T-cell (primary cell): ENCODE results near the gene IGFBP4. TPM values are rescaled to one million over a fixed set of nuclear protein-coding genes. Genes with fewer than 3 reads are reported as not detected.

Experiments used
- ATAC-seq, 4 experiments: fragments of 200-7000 bp in 3 of 4; fragments of 150-1000 bp in 1 of 4; cut with Tn5 transposase; replicated peaks in 1 of 4; 1 replicate in 3 of 4; 2 replicates in 1 of 4; pipeline ENCODE4 v1.10.0; 2021; ENCODE audit warnings: moderate library complexity in 3 of 4, mild to moderate bottlenecking in 2 of 4, moderate number of reproducible peaks in 1 of 4
- CTCF ChIA-PET, 2 donors: fragments of 300-600 bp; sonication (Branson Sonifier 250); formaldehyde crosslinking; loops; one replicate each; lab custom pipeline; 2022; ENCODE audit warnings: antibody characterized with exemption in 2 of 2; lab: Charles Lee
- POLR2A ChIA-PET, 2 donors: fragments of 300-600 bp; sonication (Branson Sonifier 250); formaldehyde crosslinking; loops; one replicate each; lab custom pipeline; 2022; ENCODE audit warnings: antibody characterized with exemption in 2 of 2; lab: Charles Lee
- DNase-seq, 35 experiments: peaks; one replicate each; pipeline versions ENCODE4 v3.0.0 to v3.0.0-alpha.2; 2013 to 2023
- H3K27ac ChIP-seq: one replicate; pipeline ENCODE4 v1.5.1; 2013; ENCODE audit warnings: low read length
- H3K27me3 ChIP-seq, 2 experiments: replicated peaks in 1 of 2; 1 replicate in 1 of 2; 2 replicates in 1 of 2; pipeline versions ENCODE4 v1.6.1 to v1.7.0; 2013; ENCODE audit warnings: low read length in 1 of 2, mixed read lengths in 1 of 2; ENCODE audit not compliant: control insufficient read depth in 2 of 2, insufficient read depth in 2 of 2; ENCODE audit errors: extremely low read depth in 1 of 2
- H3K36me3 ChIP-seq, 2 donors: 1 replicate in 1 of 2; 2 replicates in 1 of 2; pipeline versions ENCODE4 v1.6.1 to v1.7.0; 2013; ENCODE audit warnings: low read length in 1 of 2; ENCODE audit not compliant: control insufficient read depth in 2 of 2, insufficient read depth in 1 of 2; ENCODE audit errors: extremely low read depth in 1 of 2
- H3K4me1 ChIP-seq, 2 experiments: 1 replicate in 1 of 2; 2 replicates in 1 of 2; pipeline versions ENCODE4 v1.6.1 to v1.7.0; 2013; ENCODE audit warnings: low read length in 2 of 2, mixed read lengths in 1 of 2; ENCODE audit not compliant: insufficient read depth in 2 of 2, control insufficient read depth in 1 of 2; ENCODE audit errors: extremely low read depth in 1 of 2
- H3K4me3 ChIP-seq, 2 donors: 1 replicate in 1 of 2; 2 replicates in 1 of 2; pipeline versions ENCODE4 v1.5.1 to v1.7.0; 2013; ENCODE audit warnings: mild to moderate bottlenecking in 2 of 2, low read length in 1 of 2, moderate library complexity in 1 of 2; ENCODE audit not compliant: control insufficient read depth in 1 of 2; ENCODE audit errors: extremely low read depth in 1 of 2
- H3K9me3 ChIP-seq: 2 replicates; pipeline ENCODE4 v1.7.0; 2013
- H3K27ac Mint-ChIP-seq, 2 donors: one replicate each; pipeline ENCODE4 v1.8.0; 2020 to 2021; ENCODE audit warnings: mild to moderate bottlenecking in 2 of 2, mixed read lengths in 2 of 2
- H3K27me3 Mint-ChIP-seq, 2 donors: one replicate each; pipeline ENCODE4 v1.8.0; 2021 to 2022; ENCODE audit warnings: mixed read lengths in 2 of 2
- H3K36me3 Mint-ChIP-seq: one replicate; pipeline ENCODE4 v1.8.0; 2021; ENCODE audit warnings: mixed read lengths
- H3K4me1 Mint-ChIP-seq, 3 donors: one replicate each; pipeline ENCODE4 v1.8.0; 2020 to 2022; ENCODE audit warnings: mixed read lengths in 3 of 3, mild to moderate bottlenecking in 1 of 3
- H3K4me3 Mint-ChIP-seq, 3 donors: one replicate each; pipeline ENCODE4 v1.8.0; 2020 to 2022; ENCODE audit warnings: mild to moderate bottlenecking in 3 of 3, mixed read lengths in 3 of 3, moderate library complexity in 3 of 3
- H3K9me3 Mint-ChIP-seq, 3 donors: one replicate each; pipeline ENCODE4 v1.8.0; 2020 to 2022; ENCODE audit warnings: mixed read lengths in 3 of 3
- WGBS: methylation state at CpG from one replicate; pipeline ENCODE4 v1.1.5; 2013; ENCODE audit warnings: missing lambda C conversion rate; ENCODE audit not compliant: insufficient coverage; 5-methylcytosine and 5-hydroxymethylcytosine counted together
- total RNA-seq, 35 experiments: library from RNA in 6 of 35; stranded (reverse) in 6 of 35; fragments of 120-200 nt in 1 of 35; gene quantifications; one replicate each; pipeline versions ENCODE4 v1.2.1 to v1.2.4 and lab custom pipeline; 2013 to 2026

IGFBP4 gene
- total RNA-seq, 5 donors from 2014 or later (not counting 1 experiment from before 2014, with no cell fraction given) = 4.0 to 12.3 (median 11.3) TPM

- no peak overlapping the region for H3K27ac ChIP-seq
- ATAC-seq (peak; percentile 33 to 74 (median 40)), DNase-seq (peak in 17 of 35 experiments; percentile 7 to 53 (median 21))
- H3K27me3 Mint-ChIP-seq = no peaks in the 10 kb centered on the region
- no peaks in the 10 kb centered on the region for H3K36me3 Mint-ChIP-seq
- no peak overlapping the region for H3K4me3 ChIP-seq
- H3K36me3 ChIP-seq = no peaks in the 10 kb centered on the region
- ChIA-PET CTCF (interaction anchor here (0.6 to 1.2 kb wide), 3 partner anchors 42 to 114 kb away, joined by 3 to 5 read pairs (median 4); no protein-coding TSS in a partner anchor), POLR2A (interaction anchor here (0.6 to 1.0 kb wide), 4 partner anchors 60 to 1202 kb away, joined by 3 to 5 read pairs (median 4); no protein-coding TSS in a partner anchor)
- no peaks in the 10 kb centered on the region for H3K9me3 Mint-ChIP-seq
- no peaks in the 10 kb centered on the region for H3K9me3 ChIP-seq
- peaks cover 0 to 2% of the 10 kb centered on the region in 2 experiments for H3K27me3 ChIP-seq
- peak overlapping the region; percentile 63 to 66 for H3K27ac Mint-ChIP-seq
- no peak overlapping the region for H3K4me3 Mint-ChIP-seq
- WGBS = 53% methylated on average over 7 of the region's 17 CpGs
- H3K4me1 ChIP-seq = peaks cover 18 to 71% of the 10 kb centered on the region in 2 experiments
- H3K4me1 Mint-ChIP-seq = peaks cover 74 to 92% (median 80%) of the 10 kb centered on the region in 3 donors
Measured at GRCh38 chr17:40485851-40486521, 42.7 kb downstream of the IGFBP4 start.

GRCh38 chr17:40486522-40487370 lies 43.5 kb downstream of the IGFBP4 start:
- POLR2A ChIA-PET = interaction anchor here (0.6 to 1.0 kb wide), 4 partner anchors 61 to 1201 kb away, joined by 3 to 5 read pairs (median 4); no protein-coding TSS in a partner anchor
- CTCF ChIA-PET = interaction anchor here (0.6 to 1.2 kb wide), 3 partner anchors 43 to 113 kb away, joined by 3 to 5 read pairs (median 4); no protein-coding TSS in a partner anchor
- peaks cover 0 to 2% of the 10 kb centered on the region in 2 experiments for H3K27me3 ChIP-seq
- no peak for ATAC-seq
- 98% methylated on average over 11 of the region's 12 CpGs for WGBS
- H3K27ac Mint-ChIP-seq = peak overlapping the region; percentile 63 to 66
- no peaks in the 10 kb centered on the region for H3K9me3 Mint-ChIP-seq
- H3K4me1 ChIP-seq = peaks cover 21 to 71% of the 10 kb centered on the region in 2 experiments
- H3K9me3 ChIP-seq = no peaks in the 10 kb centered on the region
- no peaks in the 10 kb centered on the region for H3K36me3 Mint-ChIP-seq
- H3K4me3 ChIP-seq = no peak overlapping the region
- no peak overlapping the region for H3K4me3 Mint-ChIP-seq
- peaks cover 74 to 92% (median 79%) of the 10 kb centered on the region in 3 donors for H3K4me1 Mint-ChIP-seq
- no peak for DNase-seq
- H3K27me3 Mint-ChIP-seq = no peaks in the 10 kb centered on the region
- no peaks in the 10 kb centered on the region for H3K36me3 ChIP-seq
- no peak overlapping the region for H3K27ac ChIP-seq

GRCh38 chr17:40487371-40488020 lies 44.2 kb downstream of the IGFBP4 start:
- Histone ChIP-seq H3K9me3 (no peaks in the 10 kb centered on the region), H3K27me3 (peaks cover 0 to 2% of the 10 kb centered on the region in 2 experiments), H3K4me3 (no peak overlapping the region), H3K4me1 (peaks cover 24 to 68% of the 10 kb centered on the region in 2 experiments), H3K36me3 (no peaks in the 10 kb centered on the region), H3K27ac (no peak overlapping the region)
- CTCF ChIA-PET = interaction anchor here in 1 of 2 donors (1.3 kb wide), 1 partner anchor 75 kb away, joined by 3 read pairs; no protein-coding TSS in a partner anchor
- H3K4me3 Mint-ChIP-seq = no peak overlapping the region
- no peaks in the 10 kb centered on the region for H3K27me3 Mint-ChIP-seq
- ATAC-seq (no peak), DNase-seq (no peak)
- no peaks in the 10 kb centered on the region for H3K36me3 Mint-ChIP-seq
- peaks cover 72 to 89% (median 73%) of the 10 kb centered on the region in 3 donors for H3K4me1 Mint-ChIP-seq
- POLR2A ChIA-PET = no interaction called here
- WGBS = 95% methylated on average over 5 of the region's 7 CpGs
- H3K9me3 Mint-ChIP-seq = no peaks in the 10 kb centered on the region
- H3K27ac Mint-ChIP-seq = peak overlapping the region in 1 of 2 donors; percentile 40

GRCh38 chr17:40490289-40490853 lies 47.1 kb downstream of the IGFBP4 start:
- DNase-seq (no peak), ATAC-seq (peak in 2 of 4 experiments; percentile 13 to 36)
- no peaks in the 10 kb centered on the region for H3K9me3 ChIP-seq
- peak overlapping the region in 1 of 2 donors; percentile 67 for H3K27ac Mint-ChIP-seq
- H3K27me3 ChIP-seq = peaks cover 0 to 2% of the 10 kb centered on the region in 2 experiments
- ChIA-PET POLR2A (interaction anchor here (0.6 to 0.7 kb wide), 2 partner anchors 43 to 67 kb away, joined by 4 to 5 read pairs; no protein-coding TSS in a partner anchor), CTCF (interaction anchor here in 1 of 2 donors (0.6 to 1.2 kb wide), 6 partner anchors 19 to 91 kb away, joined by 3 to 6 read pairs (median 4); no protein-coding TSS in a partner anchor)
- H3K36me3 Mint-ChIP-seq = no peaks in the 10 kb centered on the region
- H3K4me1 ChIP-seq = peaks cover 24 to 53% of the 10 kb centered on the region in 2 experiments
- peak overlapping the region in 1 of 3 donors; percentile 65 for H3K4me3 Mint-ChIP-seq
- H3K4me3 ChIP-seq = peak overlapping the region in 1 of 2 donors; percentile 30
- H3K9me3 Mint-ChIP-seq = no peaks in the 10 kb centered on the region
- no peaks in the 10 kb centered on the region for H3K36me3 ChIP-seq
- H3K27me3 Mint-ChIP-seq = no peaks in the 10 kb centered on the region
- peaks cover 51 to 62% (median 55%) of the 10 kb centered on the region in 3 donors for H3K4me1 Mint-ChIP-seq
- no peak overlapping the region for H3K27ac ChIP-seq
- WGBS = 77% methylated on average over 3 of the region's 5 CpGs

- Histone ChIP-seq H3K36me3 (no peaks in the 10 kb centered on the region), H3K4me1 (peaks cover 24 to 47% of the 10 kb centered on the region in 2 experiments)
- H3K4me1 Mint-ChIP-seq = peaks cover 49 to 56% (median 50%) of the 10 kb centered on the region in 3 donors
Measured at GRCh38 chr17:40490982-40491381, 47.7 kb downstream of the IGFBP4 start.

More at GRCh38 chr17:40490982-40491381, 47.7 kb downstream of the IGFBP4 start:
- no peaks in the 10 kb centered on the region for H3K9me3 Mint-ChIP-seq
- H3K27ac Mint-ChIP-seq = peak overlapping the region in 1 of 2 donors; percentile 22
- H3K9me3 ChIP-seq = no peaks in the 10 kb centered on the region
- no CpG with 5 or more reads among the region's 2 CpGs for whole genome bisulfite sequencing
- H3K36me3 Mint-ChIP-seq = no peaks in the 10 kb centered on the region
- ATAC-seq (no peak), DNase-seq (no peak)
- H3K4me3 Mint-ChIP-seq = peak overlapping the region in 1 of 3 donors; percentile 65
- H3K27me3 ChIP-seq = peaks cover 0 to 2% of the 10 kb centered on the region in 2 experiments
- no peak overlapping the region for H3K4me3 ChIP-seq
- no peak overlapping the region for H3K27ac ChIP-seq
- ChIA-PET POLR2A (interaction anchor here in 1 of 2 donors (0.6 kb wide), 1 partner anchor 38 kb away, joined by 5 read pairs; no protein-coding TSS in a partner anchor), CTCF (interaction anchor here (0.6 to 0.8 kb wide), 3 partner anchors 10 to 91 kb away, joined by 3 read pairs; no protein-coding TSS in a partner anchor)
- no peaks in the 10 kb centered on the region for H3K27me3 Mint-ChIP-seq
